Gastroesophageal sphincter (tissue), 4 donors: ENCODE results near the gene CDH4. TPM values are rescaled to one million over a fixed set of nuclear protein-coding genes. Genes with fewer than 3 reads are reported as not detected.

ENCODE experiments used
- ATAC-seq: fragments of 150-250 bp; one replicate; pipeline ENCODE4 v1.9.1; 2016; ENCODE audit warnings: mild to moderate bottlenecking, moderate library complexity
- H3K27ac ChIP-seq, 4 donors: fragments of 200-600 bp; sonication (generic) in 3 of 4; 1 replicate in 3 of 4; 2 replicates in 1 of 4; pipeline ENCODE4 v1.5.1; 2016 to 2019
- H3K27me3 ChIP-seq: fragments of 200-600 bp; sonication (generic); one replicate; pipeline ENCODE4 v1.5.1; 2019
- H3K36me3 ChIP-seq, 2 donors: fragments of 200-600 bp; sonication (generic); one replicate each; pipeline ENCODE4 v1.5.1; 2019; ENCODE audit warnings: control low read depth in 1 of 2
- H3K4me1 ChIP-seq, 3 donors: fragments of 200-600 bp; sonication (generic); 1 replicate in 2 of 3; 2 replicates in 1 of 3; pipeline ENCODE4 v1.5.1; 2016 to 2019; ENCODE audit warnings: control low read depth in 2 of 3
- H3K4me3 ChIP-seq, 2 donors: fragments of 200-600 bp; sonication (generic); one replicate each; pipeline ENCODE4 v1.5.1; 2019; ENCODE audit warnings: mild to moderate bottlenecking in 1 of 2, moderate library complexity in 1 of 2
- H3K9me3 ChIP-seq, 3 donors: fragments of 200-600 bp; sonication (generic); one replicate each; pipeline ENCODE4 v1.5.1; 2017 to 2019; ENCODE audit warnings: control low read depth in 2 of 3
- CTCF ChIP-seq, 4 experiments: fragments of 200-600 bp in 2 of 4; fragments of 450-650 bp in 2 of 4; sonication (generic) in 1 of 4; IDR thresholded peaks; one replicate each; pipeline ENCODE4 v1.5.1; 2017 to 2019; ENCODE audit warnings: antibody characterized with exemption in 4 of 4, mild to moderate bottlenecking in 2 of 4, moderate library complexity in 2 of 4
- EP300 ChIP-seq: sonication (generic); formaldehyde crosslinking; IDR thresholded peaks from one replicate; pipeline ENCODE4 v1.6.1; 2017; ENCODE audit warnings: antibody characterized with exemption, mild to moderate bottlenecking
- POLR2A ChIP-seq, 2 donors: fragments of 450-650 bp; IDR thresholded peaks; one replicate each; pipeline ENCODE4 v1.6.1; 2017; ENCODE audit warnings: antibody characterized with exemption in 2 of 2, mild to moderate bottlenecking in 2 of 2, moderate library complexity in 1 of 2
- POLR2AphosphoS5 ChIP-seq: sonication (generic); formaldehyde crosslinking; IDR thresholded peaks from one replicate; pipeline ENCODE4 v1.6.1; 2017; ENCODE audit warnings: antibody characterized with exemption
- WGBS, 2 donors: methylation state at CpG; one replicate each; pipeline ENCODE4 v1.1.5; 2018; ENCODE audit warnings: low coverage in 1 of 2; 5-methylcytosine and 5-hydroxymethylcytosine counted together
- total RNA-seq, 4 donors: library from RNA; depleted of rRNA; stranded (reverse); fragments of >200 nt; gene quantifications; one replicate each; pipeline ENCODE4 v1.1.0, GENCODE V29; 2016

Gene CDH4
- total RNA-seq, 4 donors from 2014 or later = under 0.01 to 1.5 (median 0.42) TPM; not detected in 1

- no peak for ATAC-seq
- Histone ChIP-seq H3K9me3 (peaks cover 0 to 5% (median 0%) of the 10 kb centered on the region in 3 donors), H3K4me3 (no peak overlapping the region), H3K27me3 (peaks cover 57% of the 10 kb centered on the region), H3K27ac (no peak overlapping the region), H3K4me1 (peaks cover 0 to 9% (median 0%) of the 10 kb centered on the region in 3 donors), H3K36me3 (no peaks in the 10 kb centered on the region)
- TF ChIP-seq EP300 (no peak), CTCF (IDR thresholded peaks at IDR 0.05) (no peak)
- WGBS, 2 donors = 47 to 48% methylated on average over 3 of the region's 3 CpGs
These were observed 186.2 kb downstream of the CDH4 start for GRCh38 chr20:61438285-61438684.

DNA sequence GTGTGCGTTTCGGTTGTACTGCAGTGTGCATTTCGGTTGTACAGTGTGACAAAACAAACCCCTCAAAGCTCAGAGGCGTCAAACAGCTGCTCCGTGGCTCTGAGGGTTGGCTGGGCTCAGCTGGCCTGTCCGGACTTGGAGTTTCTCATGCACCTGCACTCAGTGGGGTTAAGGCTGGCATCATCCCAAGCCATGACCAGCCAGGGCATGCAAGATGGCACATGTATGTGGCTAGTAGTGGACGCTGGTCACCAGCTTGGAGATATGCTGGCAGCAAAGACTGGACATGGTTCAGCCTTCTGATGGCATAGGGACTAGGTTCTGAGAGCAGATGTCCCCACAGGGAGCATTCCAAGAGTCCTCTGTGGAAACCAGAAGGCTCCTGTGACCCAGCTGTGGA, 187.2 kb downstream of the CDH4 start:
- H3K4me1 ChIP-seq = peaks cover 0 to 9% (median 0%) of the 10 kb centered on the region in 3 donors
- 86% methylated on average over 2 of the region's 7 CpGs; no CpG with 5 or more reads in 1 of the 2 donors for WGBS, 2 donors
- no peak for ATAC-seq

GRCh38 chr20:61440548-61441055, 188.5 kb downstream of the CDH4 start:
- H3K4me3 ChIP-seq = no peak overlapping the region
- TF ChIP-seq POLR2A (IDR thresholded peaks at IDR 0.05) = no peak
- TF ChIP-seq EP300 = no peak
- TF ChIP-seq CTCF (IDR thresholded peaks at IDR 0.05) = no peak
- TF ChIP-seq POLR2AphosphoS5 = no peak
- H3K27ac ChIP-seq = no peak overlapping the region
- H3K4me1 ChIP-seq = peaks cover 0 to 9% (median 0%) of the 10 kb centered on the region in 3 donors
- no peak for ATAC-seq
- WGBS, 2 donors = 62 to 90% methylated on average over 3 to 7 of the region's 14 CpGs
- H3K9me3 ChIP-seq = no peaks in the 10 kb centered on the region
- no peaks in the 10 kb centered on the region for H3K36me3 ChIP-seq
- peaks cover 42% of the 10 kb centered on the region for H3K27me3 ChIP-seq

More for the DNA sequence above, 187.2 kb downstream of the CDH4 start:
- TF ChIP-seq EP300 = no peak
- TF ChIP-seq POLR2AphosphoS5 = no peak
- TF ChIP-seq CTCF (IDR thresholded peaks at IDR 0.05) = no peak
- TF ChIP-seq POLR2A (IDR thresholded peaks at IDR 0.05) = no peak
- Histone ChIP-seq H3K4me3 (no peak overlapping the region), H3K9me3 (no peaks in the 10 kb centered on the region), H3K27ac (no peak overlapping the region), H3K27me3 (peaks cover 48% of the 10 kb centered on the region), H3K36me3 (no peaks in the 10 kb centered on the region)

GRCh38 chr20:61441537-61441936, 189.5 kb downstream of the CDH4 start:
- Histone ChIP-seq H3K27ac (no peak overlapping the region), H3K36me3 (no peaks in the 10 kb centered on the region), H3K4me1 (peaks cover 0 to 6% (median 0%) of the 10 kb centered on the region in 3 donors), H3K4me3 (no peak overlapping the region), H3K27me3 (peaks cover 35% of the 10 kb centered on the region), H3K9me3 (no peaks in the 10 kb centered on the region)
- 78 to 86% methylated on average over 1 to 3 of the region's 5 CpGs for WGBS, 2 donors
- ATAC-seq = no peak
- no peak for TF ChIP-seq EP300
- TF ChIP-seq POLR2AphosphoS5 = no peak
- no peak for TF ChIP-seq POLR2A (IDR thresholded peaks at IDR 0.05)
- TF ChIP-seq CTCF (IDR thresholded peaks at IDR 0.05) = no peak

GRCh38 chr20:61442075-61442670, 190.1 kb downstream of the CDH4 start:
- no peak for ATAC-seq
- H3K27ac ChIP-seq = no peak overlapping the region
- H3K9me3 ChIP-seq = no peaks in the 10 kb centered on the region
- TF ChIP-seq POLR2A (IDR thresholded peaks at IDR 0.05) (no peak), EP300 (no peak), CTCF (IDR thresholded peaks at IDR 0.05) (no peak), POLR2AphosphoS5 (no peak)
- H3K4me1 ChIP-seq = no peaks in the 10 kb centered on the region
- H3K4me3 ChIP-seq = no peak overlapping the region
- peaks cover 29% of the 10 kb centered on the region for H3K27me3 ChIP-seq
- no peaks in the 10 kb centered on the region for H3K36me3 ChIP-seq
- 42 to 67% methylated on average over 1 to 13 of the region's 13 CpGs for whole genome bisulfite sequencing, 2 donors
